ENCODE measurements around the gene AGPAT3. TPM values are rescaled to one million over a fixed set of nuclear protein-coding genes. Genes with fewer than 3 reads are reported as not detected.

Gene AGPAT3
- total and polyA plus RNA-seq, 7 donors: 14.4 to 48.5 (median 20.3) TPM

DNA sequence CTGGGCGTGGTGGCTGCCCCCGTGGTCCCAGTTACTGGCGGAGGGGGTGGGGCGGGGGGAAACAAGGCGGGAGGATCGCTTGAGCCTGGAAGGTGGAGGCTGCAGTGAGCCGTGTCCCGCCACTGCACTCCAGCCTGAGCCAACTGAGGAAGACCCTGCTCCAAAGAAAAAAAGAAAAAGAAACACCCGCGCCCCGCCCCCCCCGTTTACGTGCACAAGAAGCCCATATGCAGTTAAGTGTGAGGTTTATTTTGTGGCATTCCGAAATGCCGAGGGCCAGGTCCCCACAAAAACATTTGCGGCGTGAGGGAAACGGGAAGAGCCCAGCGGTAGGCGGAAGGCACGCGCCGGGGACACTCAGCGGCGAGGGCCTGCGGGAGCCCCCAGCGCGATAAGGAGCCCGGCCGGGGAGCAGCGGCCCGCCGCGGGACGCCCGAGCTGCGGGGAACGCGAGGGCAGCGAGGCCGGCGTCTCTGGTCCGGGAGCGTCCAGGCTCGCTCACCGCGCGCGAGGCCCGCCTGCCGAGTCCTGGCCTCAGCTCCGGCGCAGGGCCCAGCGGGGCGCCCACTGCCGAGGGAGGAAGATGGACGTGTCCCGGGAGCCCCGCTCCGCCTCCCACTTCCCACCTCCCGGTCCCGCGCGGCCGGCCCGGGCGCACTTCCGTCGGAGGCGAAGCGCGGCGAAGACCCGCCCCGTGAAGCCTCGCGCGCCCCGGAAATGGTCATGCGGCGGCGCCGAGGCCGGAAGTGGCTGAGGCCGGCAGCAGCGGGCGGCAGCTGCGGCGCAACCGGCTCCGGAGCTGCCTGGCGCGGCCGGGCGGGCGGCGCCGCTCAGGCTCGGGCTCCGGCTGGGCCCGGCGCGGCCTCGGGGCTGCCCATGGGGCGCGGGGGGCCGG is 146.8 kb downstream of the AGPAT3 start, which contains the start of gene TRAPPC10:
TRAPPC10 (plus strand) TSS at position 731 of the 895 bp plus-strand sequence. CDS start 185 bp downstream, outside the sequence.
- Histone ChIP-seq H3K4me3 (peak within 1 kb of the TSS; percentile 71 to 99 (median 86)), H3K9me3 (no peaks in the 10 kb centered on the region), H3K27ac (peak within 1 kb of the TSS; percentile 85 to 98 (median 98)), H3K4me1 (peaks cover 0 to 42% (median 30%) of the 10 kb centered on the region in 4 donors), H3K27me3 (no peaks in the 10 kb centered on the region), H3K36me3 (no peaks in the 10 kb centered on the region)
- intact Hi-C loops (cut with DNase I): loop anchor here (2.0 to 10.0 kb wide), 2 partner anchors 287 to 443 kb away; partner anchors contain the start of gene LRRC3
- no peak for TF ChIP-seq EP300 (IDR thresholded peaks at IDR 0.05)
- TF ChIP-seq POLR2AphosphoS5 (IDR thresholded peaks at IDR 0.05): peak; percentile 89 to 97 (median 96)
- TF ChIP-seq POLR2A (IDR thresholded peaks at IDR 0.05): peak; percentile 61 to 69
- 0% methylated on average over 107 of the region's 107 CpGs for WGBS, 2 donors
- DNase-seq: peak; percentile 92

GRCh38 chr21:44012474-44013379 is 147.7 kb downstream of the AGPAT3 start:
- no peak for TF ChIP-seq POLR2A (IDR thresholded peaks at IDR 0.05)
- no peak for TF ChIP-seq POLR2AphosphoS5 (IDR thresholded peaks at IDR 0.05)
- no peak for TF ChIP-seq CTCF (IDR thresholded peaks at IDR 0.05)
- no peak for TF ChIP-seq EP300 (IDR thresholded peaks at IDR 0.05)
- H3K9me3 ChIP-seq: no peaks in the 10 kb centered on the region
- peak overlapping the region; percentile 71 to 99 (median 86) for H3K4me3 ChIP-seq
- WGBS, 2 donors: 0 to 1% methylated on average over 87 of the region's 87 CpGs
- peak overlapping the region; percentile 85 to 98 (median 98) for H3K27ac ChIP-seq
- no peaks in the 10 kb centered on the region for H3K36me3 ChIP-seq
- H3K4me1 ChIP-seq: peaks cover 0 to 42% (median 27%) of the 10 kb centered on the region in 4 donors
- intact Hi-C loops (cut with DNase I): loop anchor here (2.0 to 10.0 kb wide), 2 partner anchors 286 to 442 kb away; partner anchors contain the start of gene LRRC3
- peak; percentile 74 for DNase-seq
- no peaks in the 10 kb centered on the region for H3K27me3 ChIP-seq

DNA sequence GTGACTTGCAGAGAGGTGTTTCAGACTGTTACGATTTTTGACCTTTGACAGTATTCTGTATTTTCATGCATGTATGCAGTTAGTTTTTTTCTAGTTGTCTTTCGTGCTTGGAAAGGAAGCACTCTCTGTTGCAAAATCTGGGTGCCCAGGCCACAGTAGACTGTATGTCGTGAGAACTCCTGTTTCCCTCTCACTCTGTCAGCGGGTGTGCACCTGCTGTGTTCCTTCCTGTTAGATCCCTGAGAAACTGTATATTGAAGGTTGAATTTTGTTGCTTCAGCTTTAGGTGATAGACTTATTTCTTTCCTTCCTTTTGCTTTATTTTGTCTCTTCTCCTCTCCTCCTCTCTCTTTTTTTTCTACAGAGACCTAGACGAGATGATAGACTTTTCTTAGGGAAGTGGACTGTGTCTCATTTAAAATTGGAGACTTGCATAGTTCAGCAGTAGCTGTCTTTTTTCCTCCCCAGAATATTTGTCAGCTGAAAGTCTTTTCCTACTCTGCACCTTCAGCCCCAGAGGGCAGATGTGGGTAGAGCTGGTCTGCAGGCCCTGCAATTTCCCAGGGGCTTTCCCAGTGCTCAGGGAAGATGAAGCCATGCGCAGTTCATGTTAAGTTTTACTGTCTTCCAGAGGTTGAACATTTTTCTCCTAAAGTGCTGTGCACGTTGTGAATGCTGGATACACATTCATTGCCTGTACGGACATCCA is 148.5 kb downstream of the AGPAT3 start:
- WGBS, 2 donors: 7 to 11% methylated on average over 8 of the region's 8 CpGs
- no peak for TF ChIP-seq POLR2A (IDR thresholded peaks at IDR 0.05)
- TF ChIP-seq POLR2AphosphoS5 (IDR thresholded peaks at IDR 0.05): no peak
- no peak for TF ChIP-seq CTCF (IDR thresholded peaks at IDR 0.05)
- no peak for TF ChIP-seq EP300 (IDR thresholded peaks at IDR 0.05)
- H3K36me3 ChIP-seq: no peaks in the 10 kb centered on the region
- peak overlapping the region; percentile 71 to 99 (median 86) for H3K4me3 ChIP-seq
- intact Hi-C loops (cut with DNase I): loop anchor here (2.0 to 10.0 kb wide), 2 partner anchors 285 to 441 kb away; partner anchors contain the start of gene LRRC3
- no peaks in the 10 kb centered on the region for H3K9me3 ChIP-seq
- H3K27ac ChIP-seq: peak overlapping the region; percentile 85 to 98 (median 98)
- no peak for DNase-seq
- H3K27me3 ChIP-seq: no peaks in the 10 kb centered on the region
- H3K4me1 ChIP-seq: peaks cover 0 to 42% (median 27%) of the 10 kb centered on the region in 4 donors

DNA sequence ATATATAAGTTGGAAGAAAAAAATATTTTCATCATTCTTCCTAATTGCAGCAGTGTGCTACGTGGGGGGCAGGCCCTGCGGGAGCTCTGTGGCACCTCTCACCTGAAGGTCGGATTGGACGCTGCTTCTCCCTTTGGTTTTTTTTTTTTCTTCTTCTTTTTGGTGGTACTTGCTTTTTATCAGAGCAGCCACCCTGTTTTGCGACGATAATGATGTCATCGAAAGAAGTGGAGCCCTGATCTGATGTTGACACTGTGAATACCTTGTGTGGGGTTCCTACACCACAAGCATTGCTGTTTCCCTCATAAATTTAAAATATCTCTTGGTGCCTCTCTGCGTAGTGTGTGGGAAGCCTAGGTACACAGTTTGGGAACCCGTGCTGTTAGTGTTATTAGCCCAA is 152.6 kb downstream of the AGPAT3 start:
- WGBS, 2 donors: 88 to 92% methylated on average over 9 of the region's 9 CpGs

More for the DNA sequence above, 152.6 kb downstream of the AGPAT3 start:
- Histone ChIP-seq H3K9me3 (no peaks in the 10 kb centered on the region), H3K36me3 (no peaks in the 10 kb centered on the region), H3K4me3 (no peak overlapping the region), H3K4me1 (peaks cover 0 to 53% (median 36%) of the 10 kb centered on the region in 4 donors), H3K27me3 (no peaks in the 10 kb centered on the region), H3K27ac (no peak overlapping the region)
- intact Hi-C loops (cut with DNase I): loop anchor here (10.0 kb wide), 1 partner anchor 437 kb away; the partner anchor contains the start of gene LRRC3
- TF ChIP-seq POLR2A (IDR thresholded peaks at IDR 0.05) (no peak), EP300 (IDR thresholded peaks at IDR 0.05) (no peak), POLR2AphosphoS5 (IDR thresholded peaks at IDR 0.05) (no peak), CTCF (IDR thresholded peaks at IDR 0.05) (no peak)
- DNase-seq: no peak
